ENCODE data around the gene PRSS56. TPM values are rescaled to one million over a fixed set of nuclear protein-coding genes. Genes with fewer than 3 reads are reported as not detected.

Gene PRSS56
- total and polyA plus RNA-seq, 4 donors = not detected

DNA sequence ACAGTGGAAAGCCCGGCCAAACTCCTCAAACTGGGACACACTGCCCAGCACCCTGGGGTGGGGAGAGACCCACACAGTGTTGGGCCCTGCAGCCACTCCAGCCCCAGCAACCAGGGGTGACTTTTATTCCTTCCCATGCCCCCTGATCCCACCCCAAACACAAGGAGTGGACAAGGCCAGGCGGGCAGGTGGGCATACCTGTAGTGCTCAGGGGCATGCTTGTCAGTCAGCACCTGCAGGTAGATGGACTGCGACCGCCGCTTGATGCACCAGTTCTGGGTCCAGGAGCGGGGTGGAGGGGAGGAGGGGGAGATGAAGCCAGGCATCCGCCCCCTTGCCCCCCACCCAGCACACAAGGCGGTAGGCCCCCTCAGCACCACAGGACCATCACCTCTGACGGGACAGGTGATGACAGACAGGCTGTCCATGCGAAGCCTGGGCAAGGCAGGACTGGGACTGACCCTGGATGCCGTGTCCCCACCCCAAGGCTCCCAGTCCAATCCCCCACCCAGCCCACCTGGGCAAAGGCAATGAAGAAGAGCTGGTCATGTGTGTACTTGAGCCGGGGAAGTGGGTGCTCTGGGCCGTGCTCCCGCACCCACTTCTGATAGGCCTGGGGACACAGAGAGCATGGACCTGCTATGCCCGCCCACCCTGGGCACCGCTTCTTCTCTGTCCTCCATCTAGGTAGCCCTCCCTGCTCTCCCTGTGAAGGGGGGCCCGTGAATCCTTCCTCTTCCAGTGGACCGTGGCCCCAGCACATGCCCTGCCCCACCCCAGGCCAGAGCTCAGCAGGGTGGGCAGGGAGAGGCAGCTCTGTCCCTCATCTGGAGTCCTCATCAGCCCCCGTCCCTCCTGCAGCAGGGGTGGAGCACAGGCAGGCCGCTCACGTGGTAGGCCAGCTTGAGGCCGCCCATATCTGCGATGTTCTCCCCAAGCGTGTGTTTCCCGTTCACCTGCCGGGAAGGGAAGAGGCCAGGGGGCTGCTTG lies 39.7 kb upstream of the PRSS56 start:
- Histone ChIP-seq H3K27me3 (ENCODE audit: control insufficient read depth in 1 of 2, insufficient read depth in 2 of 2, low read length in 1 of 2) (no peaks in the 10 kb centered on the region), H3K9me3 (ENCODE audit: control insufficient read depth, low read length) (no peaks in the 10 kb centered on the region), H3K4me1 (ENCODE audit: control insufficient read depth in 1 of 2, insufficient read depth in 2 of 2, low read length in 2 of 2) (no peaks in the 10 kb centered on the region), H3K4me3 (ENCODE audit: low read length in 2 of 2) (no peak overlapping the region), H3K36me3 (ENCODE audit: control insufficient read depth in 1 of 2, insufficient read depth in 2 of 2, low read length in 1 of 2) (no peaks in the 10 kb centered on the region), H3K27ac (ENCODE audit: low read depth in 1 of 2, low read length in 2 of 2) (no peak overlapping the region)
- 84 to 89% methylated on average over 25 to 26 of the region's 26 CpGs for WGBS, 2 donors
- DNase-seq = peak in 1 of 2 donors; percentile 70
- ATAC-seq (ENCODE audit: low FRiP score) = no peak
- intact Hi-C loops (cut with DNase I) = no loop called here

DNA sequence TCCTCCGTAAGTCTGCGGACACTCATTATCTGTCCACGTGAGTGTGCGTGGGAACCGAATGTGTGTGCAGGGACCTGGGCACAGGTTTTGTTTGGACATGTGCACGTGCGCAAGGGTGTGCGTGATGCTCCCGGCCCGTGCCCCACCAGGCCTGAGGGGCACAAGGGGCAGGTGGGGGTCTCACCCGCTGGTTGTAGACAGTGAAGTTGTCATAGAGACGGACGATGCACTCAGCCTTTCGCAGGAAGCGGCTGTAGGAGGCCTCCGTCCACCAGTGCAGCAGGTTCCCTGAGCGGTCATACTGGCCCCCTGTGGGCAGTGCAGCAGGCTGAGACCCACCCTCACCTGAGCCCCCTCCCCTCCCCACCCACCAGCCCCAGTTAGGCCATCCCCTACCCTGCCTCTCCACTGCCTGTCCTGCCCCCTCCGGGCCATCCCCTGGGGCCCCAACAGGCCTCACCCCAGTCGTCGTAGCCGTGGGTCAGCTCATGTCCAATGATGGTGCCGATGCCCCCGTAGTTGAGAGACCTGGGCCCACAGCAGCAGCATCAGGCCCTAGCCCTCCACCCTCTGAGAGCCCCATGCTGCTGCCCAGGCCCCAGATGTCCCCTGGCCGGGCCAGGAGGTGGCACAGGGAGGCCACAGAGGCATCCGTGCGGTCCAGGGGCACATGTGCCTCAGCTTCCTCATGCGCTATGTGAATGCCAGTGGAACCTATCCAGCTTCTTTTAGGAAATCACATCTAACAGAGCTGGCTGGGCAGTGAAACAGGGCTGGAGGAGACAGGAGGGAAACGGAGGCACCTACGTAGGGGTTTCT lies 38.7 kb upstream of the PRSS56 start:
- Histone ChIP-seq H3K36me3 (ENCODE audit: control insufficient read depth in 1 of 2, insufficient read depth in 2 of 2, low read length in 1 of 2) (no peaks in the 10 kb centered on the region), H3K27ac (ENCODE audit: low read depth in 1 of 2, low read length in 2 of 2) (no peak overlapping the region), H3K4me3 (ENCODE audit: low read length in 2 of 2) (no peak overlapping the region), H3K4me1 (ENCODE audit: control insufficient read depth in 1 of 2, insufficient read depth in 2 of 2, low read length in 2 of 2) (no peaks in the 10 kb centered on the region), H3K9me3 (ENCODE audit: control insufficient read depth, low read length) (no peaks in the 10 kb centered on the region), H3K27me3 (ENCODE audit: control insufficient read depth in 1 of 2, insufficient read depth in 2 of 2, low read length in 1 of 2) (no peaks in the 10 kb centered on the region)
- intact Hi-C loops (cut with DNase I) = no loop called here
- ATAC-seq (ENCODE audit: low FRiP score) = no peak
- DNase-seq = peak in 1 of 2 donors; percentile 63
- WGBS, 2 donors = 92% methylated on average over 28 to 29 of the region's 29 CpGs

DNA sequence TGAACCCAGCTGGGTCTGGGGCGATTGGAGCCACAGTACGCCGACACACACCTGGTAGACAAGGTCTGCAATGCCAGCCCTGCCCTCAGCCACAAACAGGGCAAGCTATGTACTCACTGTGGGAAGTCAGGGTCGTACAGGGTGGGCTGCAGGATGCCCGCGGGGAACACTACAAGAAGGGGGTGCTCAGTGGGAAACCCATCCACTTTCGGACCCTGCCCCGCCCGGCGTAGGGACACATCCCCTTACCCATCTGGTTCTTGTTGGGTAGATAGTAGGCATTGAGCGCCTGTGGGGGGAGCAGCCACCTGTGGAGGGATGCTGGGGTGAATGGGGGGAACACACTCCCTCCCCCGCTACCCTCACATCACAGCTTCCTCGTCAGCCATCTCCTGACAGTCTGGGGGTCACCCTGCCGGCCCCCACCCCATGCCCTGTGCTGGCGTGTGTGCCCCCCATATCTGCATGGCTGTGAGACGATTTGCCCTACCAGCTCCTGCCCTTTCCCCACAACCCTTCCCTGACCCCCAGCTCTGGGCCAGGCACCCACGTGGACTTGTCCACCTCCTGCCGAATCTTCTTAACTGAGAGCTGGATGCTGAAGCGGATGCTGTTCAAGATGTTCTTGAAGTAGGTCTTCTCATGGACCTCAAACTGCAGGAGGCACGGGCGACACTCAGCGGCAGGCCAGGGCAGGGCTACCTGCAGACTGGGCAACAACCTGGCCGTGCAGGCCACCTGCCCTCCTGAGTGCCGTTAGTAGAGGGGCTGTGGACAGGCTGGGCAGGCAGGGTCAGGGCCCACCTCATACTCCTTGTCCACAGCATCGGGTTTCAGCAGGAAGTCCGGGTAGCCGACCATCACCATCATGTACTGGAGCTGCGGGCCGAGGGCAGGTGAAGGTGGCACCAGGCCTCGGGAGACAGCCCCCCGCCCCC lies 37.6 kb upstream of the PRSS56 start:
- H3K4me3 ChIP-seq (ENCODE audit: low read length in 2 of 2) = no peak overlapping the region
- H3K27me3 ChIP-seq (ENCODE audit: control insufficient read depth in 1 of 2, insufficient read depth in 2 of 2, low read length in 1 of 2) = no peaks in the 10 kb centered on the region
- ATAC-seq (ENCODE audit: low FRiP score) = no peak
- intact Hi-C loops (cut with DNase I) = no loop called here
- 93% methylated on average over 30 to 31 of the region's 31 CpGs for WGBS, 2 donors
- no peaks in the 10 kb centered on the region for H3K9me3 ChIP-seq (ENCODE audit: control insufficient read depth, low read length)
- no peaks in the 10 kb centered on the region for H3K36me3 ChIP-seq (ENCODE audit: control insufficient read depth in 1 of 2, insufficient read depth in 2 of 2, low read length in 1 of 2)
- peak in 1 of 2 donors; percentile 52 for DNase-seq
- no peaks in the 10 kb centered on the region for H3K4me1 ChIP-seq (ENCODE audit: control insufficient read depth in 1 of 2, insufficient read depth in 2 of 2, low read length in 2 of 2)
- H3K27ac ChIP-seq (ENCODE audit: low read depth in 1 of 2, low read length in 2 of 2) = no peak overlapping the region

DNA sequence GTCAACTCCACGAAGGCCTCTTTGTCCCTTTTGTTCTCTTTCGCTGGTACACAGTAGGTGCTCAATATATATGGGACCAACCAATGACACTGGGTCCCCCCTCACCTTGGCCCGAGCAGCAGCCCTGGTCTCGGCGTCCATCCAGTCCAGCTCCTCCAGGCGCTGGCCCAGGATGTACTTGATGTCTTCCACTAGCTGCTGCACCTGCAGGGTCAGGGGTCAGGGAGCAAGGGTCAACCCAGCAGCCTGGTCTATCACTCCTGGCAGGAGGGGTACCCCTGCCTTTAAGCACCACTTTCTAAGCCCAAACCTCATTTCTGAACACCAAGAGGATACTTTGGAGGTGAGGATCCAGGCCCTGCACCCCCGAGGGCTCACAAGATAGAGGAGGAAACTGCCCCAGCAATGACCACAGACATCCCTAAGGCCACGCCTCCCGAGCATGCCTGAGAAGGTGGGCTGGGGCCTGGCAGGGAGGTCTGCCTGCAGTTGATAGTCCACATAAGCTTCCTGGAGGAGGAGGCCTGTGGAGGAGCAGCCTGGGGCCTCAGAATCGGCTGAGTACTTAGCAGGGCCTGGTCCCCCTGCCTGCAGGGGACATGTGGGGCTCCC lies 36.8 kb upstream of the PRSS56 start:
- 93% methylated on average over 10 of the region's 10 CpGs for WGBS, 2 donors
- intact Hi-C loops (cut with DNase I) = no loop called here
- no peaks in the 10 kb centered on the region for H3K27me3 ChIP-seq (ENCODE audit: control insufficient read depth in 1 of 2, insufficient read depth in 2 of 2, low read length in 1 of 2)
- no peaks in the 10 kb centered on the region for H3K36me3 ChIP-seq (ENCODE audit: control insufficient read depth in 1 of 2, insufficient read depth in 2 of 2, low read length in 1 of 2)
- H3K4me3 ChIP-seq (ENCODE audit: low read length in 2 of 2) = no peak overlapping the region
- ATAC-seq (ENCODE audit: low FRiP score) = no peak
- DNase-seq = peak; percentile 36 to 37
- H3K4me1 ChIP-seq (ENCODE audit: control insufficient read depth in 1 of 2, insufficient read depth in 2 of 2, low read length in 2 of 2) = no peaks in the 10 kb centered on the region
- H3K9me3 ChIP-seq (ENCODE audit: control insufficient read depth, low read length) = no peaks in the 10 kb centered on the region
- H3K27ac ChIP-seq (ENCODE audit: low read depth in 1 of 2, low read length in 2 of 2) = no peak overlapping the region

DNA sequence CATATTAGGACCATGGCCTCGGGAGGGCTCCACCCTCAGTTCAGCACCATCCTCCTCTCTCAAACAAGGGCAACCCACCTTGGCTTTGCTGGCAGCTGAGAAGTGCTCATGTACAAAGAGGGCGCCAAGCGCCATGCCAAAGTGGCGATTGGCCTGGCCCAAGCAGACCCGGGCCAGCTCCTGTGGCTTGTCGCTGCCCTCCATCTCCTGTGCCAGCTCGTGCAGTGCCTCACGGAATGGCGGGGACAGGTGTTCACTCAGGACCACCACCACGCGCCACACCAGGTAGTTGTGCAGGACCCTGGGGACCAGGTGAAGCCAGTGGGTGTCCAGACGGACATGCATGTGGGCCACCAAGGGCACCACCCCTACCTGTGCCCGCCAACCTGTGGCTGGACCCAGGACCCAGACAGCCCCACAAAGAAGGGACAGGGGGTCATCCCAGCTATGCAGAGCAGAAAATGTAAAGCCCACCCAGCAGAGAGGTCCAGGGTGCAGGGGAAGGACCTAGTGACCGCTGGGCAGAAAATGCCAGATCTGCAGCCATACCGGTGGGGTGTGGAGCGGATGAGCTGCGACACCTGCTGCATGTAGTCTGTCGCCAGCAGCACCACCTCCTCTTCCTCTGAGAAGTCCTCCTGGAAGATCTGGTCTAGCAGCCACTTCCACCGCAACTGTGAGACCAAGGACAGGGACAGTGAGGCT lies 36.1 kb upstream of the PRSS56 start:
- no peaks in the 10 kb centered on the region for H3K4me1 ChIP-seq (ENCODE audit: control insufficient read depth in 1 of 2, insufficient read depth in 2 of 2, low read length in 2 of 2)
- H3K9me3 ChIP-seq (ENCODE audit: control insufficient read depth, low read length) = no peaks in the 10 kb centered on the region
- intact Hi-C loops (cut with DNase I) = no loop called here
- no peaks in the 10 kb centered on the region for H3K36me3 ChIP-seq (ENCODE audit: control insufficient read depth in 1 of 2, insufficient read depth in 2 of 2, low read length in 1 of 2)
- no peak overlapping the region for H3K27ac ChIP-seq (ENCODE audit: low read depth in 1 of 2, low read length in 2 of 2)
- no peak overlapping the region for H3K4me3 ChIP-seq (ENCODE audit: low read length in 2 of 2)
- peak in 1 of 2 donors; percentile 56 for DNase-seq
- no peaks in the 10 kb centered on the region for H3K27me3 ChIP-seq (ENCODE audit: control insufficient read depth in 1 of 2, insufficient read depth in 2 of 2, low read length in 1 of 2)
- WGBS, 2 donors = 91 to 92% methylated on average over 19 of the region's 19 CpGs
- ATAC-seq (ENCODE audit: low FRiP score) = no peak

DNA sequence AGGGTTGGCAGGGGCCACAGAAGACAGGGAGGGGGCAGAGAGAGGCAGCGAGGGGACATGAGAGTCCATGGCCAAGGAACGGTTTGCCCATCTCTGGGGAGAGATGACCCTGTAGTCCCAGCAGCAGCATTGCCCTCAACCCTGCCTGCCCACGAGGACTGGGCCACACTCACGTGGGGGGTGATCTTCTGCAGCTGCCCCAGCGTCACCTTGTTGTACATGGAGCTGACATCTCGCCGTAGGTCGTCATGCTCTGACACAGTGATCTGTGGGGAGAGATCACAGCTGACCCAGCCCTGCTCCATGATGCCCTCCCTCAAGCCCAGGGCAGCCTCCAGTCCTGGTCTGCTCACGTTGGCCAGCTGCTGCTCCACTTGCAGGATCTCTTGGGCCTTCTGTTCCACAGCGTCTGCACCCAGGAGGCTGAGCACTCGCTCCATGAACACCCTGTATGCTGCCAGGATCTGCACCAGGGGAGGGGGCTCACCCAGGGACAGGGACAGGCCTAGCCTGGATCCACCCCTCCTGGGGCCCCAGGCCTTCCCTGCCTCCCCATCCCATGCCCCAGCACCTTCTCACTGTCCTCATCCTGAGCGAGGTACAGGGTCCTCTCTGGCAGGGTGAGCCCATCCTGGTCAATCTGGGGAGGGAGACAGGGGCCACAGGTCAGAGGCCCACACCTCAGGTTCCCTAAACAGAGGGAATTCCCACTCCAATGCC lies 35.4 kb upstream of the PRSS56 start:
- H3K9me3 ChIP-seq (ENCODE audit: control insufficient read depth, low read length) = no peaks in the 10 kb centered on the region
- ATAC-seq (ENCODE audit: low FRiP score) (no peak), DNase-seq (peak in 1 of 2 donors; percentile 62)
- no peaks in the 10 kb centered on the region for H3K27me3 ChIP-seq (ENCODE audit: control insufficient read depth in 1 of 2, insufficient read depth in 2 of 2, low read length in 1 of 2)
- H3K27ac ChIP-seq (ENCODE audit: low read depth in 1 of 2, low read length in 2 of 2) = no peak overlapping the region
- WGBS, 2 donors = 77 to 80% methylated on average over 11 to 12 of the region's 12 CpGs
- no peak overlapping the region for H3K4me3 ChIP-seq (ENCODE audit: low read length in 2 of 2)
- intact Hi-C loops (cut with DNase I) = no loop called here
- no peaks in the 10 kb centered on the region for H3K36me3 ChIP-seq (ENCODE audit: control insufficient read depth in 1 of 2, insufficient read depth in 2 of 2, low read length in 1 of 2)
- no peaks in the 10 kb centered on the region for H3K4me1 ChIP-seq (ENCODE audit: control insufficient read depth in 1 of 2, insufficient read depth in 2 of 2, low read length in 2 of 2)

DNA sequence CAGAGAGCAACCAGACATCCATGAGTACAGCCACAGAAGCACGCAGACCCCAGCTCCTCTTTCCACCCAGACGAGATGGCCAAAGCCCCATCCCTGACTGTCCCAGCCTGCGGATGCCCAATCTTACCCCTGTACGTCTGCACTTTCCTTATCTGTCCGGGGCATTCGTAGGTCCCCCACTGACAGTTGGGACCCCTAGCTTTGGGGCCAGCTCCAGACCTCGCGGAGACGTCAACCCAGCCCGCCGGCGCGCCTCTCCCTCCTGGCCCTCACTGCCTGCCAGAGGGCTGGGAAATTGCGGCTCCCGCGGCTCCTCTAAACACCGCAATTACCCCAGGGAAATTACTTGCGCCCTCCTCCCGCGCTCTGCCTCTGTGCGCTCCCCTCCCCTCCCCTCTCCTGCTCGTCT lies 34.8 kb upstream of the PRSS56 start:
- Histone ChIP-seq H3K36me3 (ENCODE audit: control insufficient read depth in 1 of 2, insufficient read depth in 2 of 2, low read length in 1 of 2) (no peaks in the 10 kb centered on the region), H3K27ac (ENCODE audit: low read depth in 1 of 2, low read length in 2 of 2) (no peak overlapping the region), H3K9me3 (ENCODE audit: control insufficient read depth, low read length) (no peaks in the 10 kb centered on the region), H3K4me3 (ENCODE audit: low read length in 2 of 2) (no peak overlapping the region), H3K4me1 (ENCODE audit: control insufficient read depth in 1 of 2, insufficient read depth in 2 of 2, low read length in 2 of 2) (no peaks in the 10 kb centered on the region), H3K27me3 (ENCODE audit: control insufficient read depth in 1 of 2, insufficient read depth in 2 of 2, low read length in 1 of 2) (no peaks in the 10 kb centered on the region)
- DNase-seq (no peak), ATAC-seq (ENCODE audit: low FRiP score) (no peak)
- 7 to 8% methylated on average over 19 to 22 of the region's 22 CpGs for WGBS, 2 donors
- intact Hi-C loops (cut with DNase I) = no loop called here
